HT1080 (cell line): ENCODE measurements around the gene VSTM5. TPM values are rescaled to one million over a fixed set of nuclear protein-coding genes. Genes with fewer than 3 reads are reported as not detected.

Source experiments
- DNase-seq: peaks from one replicate; pipeline ENCODE4 v3.0.0-alpha.2; 2015; ENCODE audit warnings: low read depth
- total RNA-seq: library from RNA; depleted of rRNA; stranded (reverse); fragments of >200 nt; shearing (Covaris generic); gene quantifications from 2 replicates; pipeline ENCODE4 v1.2.3, GENCODE V29; 2014

VSTM5 gene
- total RNA-seq, 1 experiment from 2014 or later = not detected

GRCh38 chr11:93843906-93844305 lies 6.5 kb downstream of the VSTM5 start:
- no peak for DNase-seq

GRCh38 chr11:93842461-93842860 lies 8.0 kb downstream of the VSTM5 start:
- peak; percentile 89 for DNase-seq

- DNase-seq = no peak
Observed at GRCh38 chr11:93842034-93842433, 8.4 kb downstream of the VSTM5 start.

GRCh38 chr11:93841446-93841845 lies 9.0 kb downstream of the VSTM5 start:
- DNase-seq = no peak

- DNase-seq = no peak
Observed at GRCh38 chr11:93840981-93841380, 9.4 kb downstream of the VSTM5 start.

- DNase-seq = no peak
Observed at GRCh38 chr11:93840180-93840579, 10.2 kb downstream of the VSTM5 start.

GRCh38 chr11:93838967-93839366 lies 11.5 kb downstream of the VSTM5 start:
- no peak for DNase-seq

- DNase-seq = no peak
Observed at GRCh38 chr11:93832780-93833179, 17.6 kb downstream of the VSTM5 start.

GRCh38 chr11:93831343-93832127 lies 18.9 kb downstream of the VSTM5 start:
- DNase-seq = no peak

- DNase-seq = no peak
Observed at GRCh38 chr11:93829598-93829997, 20.8 kb downstream of the VSTM5 start.

- DNase-seq = no peak
Observed at GRCh38 chr11:93827363-93827762, 23.1 kb downstream of the VSTM5 start.

- DNase-seq = no peak
Observed at GRCh38 chr11:93823210-93823609, 27.2 kb downstream of the VSTM5 start.

- peak; percentile 51 for DNase-seq
Observed at GRCh38 chr11:93822359-93822758, 28.1 kb downstream of the VSTM5 start.

- DNase-seq = no peak
Observed at GRCh38 chr11:93821617-93822016, 28.8 kb downstream of the VSTM5 start.

- DNase-seq = no peak
Observed at GRCh38 chr11:93820847-93821246, 29.6 kb downstream of the VSTM5 start.

GRCh38 chr11:93819966-93820695 lies 30.3 kb downstream of the VSTM5 start:
- DNase-seq = no peak

GRCh38 chr11:93817426-93818348 lies 32.7 kb downstream of the VSTM5 start:
- no peak for DNase-seq

- no peak for DNase-seq
Observed at GRCh38 chr11:93814966-93815633, 35.3 kb downstream of the VSTM5 start.

- DNase-seq = no peak
Observed at GRCh38 chr11:93813974-93814373, 36.4 kb downstream of the VSTM5 start.

GRCh38 chr11:93807980-93808379 lies 42.4 kb downstream of the VSTM5 start:
- DNase-seq = no peak

GRCh38 chr11:93804879-93805278 lies 45.5 kb downstream of the VSTM5 start:
- DNase-seq = no peak
